Natural killer cell (primary cell): Measurements from ENCODE around the gene NABP1. TPM values are rescaled to one million over a fixed set of nuclear protein-coding genes. Genes with fewer than 3 reads are reported as not detected.

Experiments
- ATAC-seq, 3 donors: fragments of 150-1000 bp in 2 of 3; fragments of 200-7000 bp in 1 of 3; cut with Tn5 transposase; 1 replicate in 1 of 3; 2 replicates in 2 of 3; pipeline ENCODE4 v1.10.0; 2021; ENCODE audit warnings: mild to moderate bottlenecking in 2 of 3, moderate library complexity in 2 of 3
- DNase-seq, 2 donors: peaks; one replicate each; pipeline versions ENCODE4 v3.0.0 to v3.0.0-alpha.2; 2013 to 2021; ENCODE audit warnings: mixed read lengths in 1 of 2
- H3K27ac ChIP-seq: one replicate; pipeline ENCODE4 v1.5.1; 2013; ENCODE audit warnings: mild to moderate bottlenecking, low read length
- H3K27me3 ChIP-seq: one replicate; pipeline ENCODE4 v1.6.1; 2013; ENCODE audit warnings: low read length; ENCODE audit not compliant: control insufficient read depth, insufficient read depth
- H3K36me3 ChIP-seq: one replicate; pipeline ENCODE4 v1.6.1; 2013; ENCODE audit warnings: low read length; ENCODE audit not compliant: control insufficient read depth, insufficient read depth
- H3K4me1 ChIP-seq: one replicate; pipeline ENCODE4 v1.6.1; 2013; ENCODE audit warnings: low read length; ENCODE audit not compliant: control insufficient read depth, insufficient read depth
- H3K4me3 ChIP-seq: one replicate; pipeline ENCODE4 v1.5.1; 2013; ENCODE audit warnings: low read length
- H3K9me3 ChIP-seq: one replicate; pipeline ENCODE4 v1.6.1; 2013; ENCODE audit warnings: low read length; ENCODE audit not compliant: control insufficient read depth, insufficient read depth
- H3K27ac Mint-ChIP-seq, 2 donors: one replicate each; pipeline ENCODE4 v1.8.0; 2022; ENCODE audit warnings: mild to moderate bottlenecking in 2 of 2, mixed read lengths in 2 of 2, moderate library complexity in 1 of 2
- H3K27me3 Mint-ChIP-seq, 2 donors: one replicate each; pipeline ENCODE4 v1.8.0; 2022; ENCODE audit warnings: low read depth in 2 of 2, mixed read lengths in 2 of 2
- H3K36me3 Mint-ChIP-seq: one replicate; pipeline ENCODE4 v1.8.0; 2022; ENCODE audit warnings: mixed read lengths
- H3K4me1 Mint-ChIP-seq, 2 donors: one replicate each; pipeline ENCODE4 v1.8.0; 2022; ENCODE audit warnings: mixed read lengths in 2 of 2
- H3K4me3 Mint-ChIP-seq: one replicate; pipeline ENCODE4 v1.8.0; 2022; ENCODE audit warnings: mild to moderate bottlenecking, moderate library complexity, mixed read lengths
- H3K9me3 Mint-ChIP-seq, 2 donors: one replicate each; pipeline ENCODE4 v1.8.0; 2022; ENCODE audit warnings: mixed read lengths in 2 of 2
- CTCF ChIP-seq: fragments of 200-600 bp; IDR thresholded peaks from one replicate; pipeline ENCODE4 v1.8.0; 2022; ENCODE audit warnings: antibody characterized with exemption
- WGBS: methylation state at CpG from one replicate; pipeline ENCODE4 v1.1.7; 2013; ENCODE audit warnings: missing lambda C conversion rate; ENCODE audit not compliant: insufficient coverage; 5-methylcytosine and 5-hydroxymethylcytosine counted together
- intact Hi-C: fragments of 100-400 bp; cut with micrococcal nuclease; formaldehyde crosslinking; loops from one replicate; pipeline ENCODE4 v1.14.2; 2022
- total RNA-seq, 4 donors: library from RNA; stranded (reverse); fragments of 120-200 nt in 1 of 4; gene quantifications; one replicate each; pipeline versions ENCODE4 v1.2.3 to v1.2.4, GENCODE V29; 2013 to 2022

The NABP1 gene
- total RNA-seq, 3 donors from 2014 or later (not counting 1 experiment from before 2014, with no cell fraction given): 44.5 to 52.2 (median 45.7) TPM

- intact Hi-C loops: no loop called here
- Mint-ChIP-seq H3K27me3 (peaks cover 4 to 7% of the 10 kb centered on the region in 2 donors), H3K4me1 (no peaks in the 10 kb centered on the region), H3K4me3 (no peak overlapping the region), H3K9me3 (no peaks in the 10 kb centered on the region), H3K27ac (no peak overlapping the region), H3K36me3 (no peaks in the 10 kb centered on the region)
- Histone ChIP-seq H3K9me3 (no peaks in the 10 kb centered on the region), H3K27me3 (no peaks in the 10 kb centered on the region), H3K36me3 (no peaks in the 10 kb centered on the region), H3K4me3 (no peak overlapping the region), H3K4me1 (no peaks in the 10 kb centered on the region), H3K27ac (no peak overlapping the region)
- no peak for TF ChIP-seq CTCF
- no peak for DNase-seq
- ATAC-seq: no peak
- WGBS: 90% methylated on average over 13 of the region's 13 CpGs
Measured at GRCh38 chr2:191719938-191720337, 42.0 kb downstream of the NABP1 start.

DNA sequence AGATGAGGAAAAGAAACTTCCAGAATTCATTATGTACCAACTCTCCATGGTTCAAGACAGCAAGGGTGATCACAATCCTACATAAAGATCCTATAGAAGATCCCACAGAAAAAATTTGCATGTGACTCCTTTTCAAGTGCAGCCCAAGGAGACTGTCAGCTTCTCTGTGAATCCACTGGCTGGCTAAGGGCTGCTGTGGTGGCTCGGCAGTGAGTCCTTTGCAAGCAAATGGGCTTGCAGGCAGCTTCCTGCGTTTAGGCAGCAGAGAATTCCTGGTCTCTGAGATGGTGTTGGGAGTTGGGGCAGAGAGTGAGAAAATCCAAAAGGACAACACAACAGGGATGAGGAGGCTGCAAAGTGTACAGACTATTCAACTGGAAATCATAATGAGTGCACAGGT lies 43.4 kb downstream of the NABP1 start:
- Mint-ChIP-seq H3K4me3 (no peak overlapping the region), H3K27ac (no peak overlapping the region), H3K27me3 (peaks cover 0 to 7% of the 10 kb centered on the region in 2 donors), H3K4me1 (no peaks in the 10 kb centered on the region), H3K9me3 (no peaks in the 10 kb centered on the region), H3K36me3 (no peaks in the 10 kb centered on the region)
- no peak for ATAC-seq
- no peaks in the 10 kb centered on the region for H3K27me3 ChIP-seq
- TF ChIP-seq CTCF: no peak
- no peak for DNase-seq
- 93% methylated on average over 2 of the region's 2 CpGs for WGBS
- intact Hi-C loops: no loop called here
- H3K36me3 ChIP-seq: no peaks in the 10 kb centered on the region
- H3K4me1 ChIP-seq: no peaks in the 10 kb centered on the region
- no peak overlapping the region for H3K27ac ChIP-seq
- H3K4me3 ChIP-seq: no peak overlapping the region
- H3K9me3 ChIP-seq: no peaks in the 10 kb centered on the region

DNA sequence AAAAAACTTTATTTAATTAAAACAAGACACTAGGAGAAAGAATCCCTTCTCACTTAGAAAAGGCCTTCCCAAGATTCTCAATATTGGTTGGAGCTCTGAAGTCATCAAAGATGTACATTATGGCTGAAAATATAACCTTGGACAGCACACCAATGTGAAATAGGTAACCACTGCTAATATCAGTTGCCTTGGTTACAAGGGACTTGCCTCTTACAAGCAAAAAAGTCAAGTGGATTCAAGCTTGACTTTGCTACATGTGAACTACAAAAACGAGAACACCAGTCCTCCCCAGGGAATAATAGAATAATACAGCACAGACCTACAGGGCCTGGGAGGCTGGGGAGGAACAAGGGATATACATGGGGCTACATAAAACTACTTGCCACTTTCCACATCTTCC lies 46.1 kb downstream of the NABP1 start:
- no peak overlapping the region for H3K4me3 ChIP-seq
- WGBS: no CpG with 5 or more reads among the region's 1 CpG
- H3K27ac ChIP-seq: no peak overlapping the region
- peaks cover 0 to 7% of the 10 kb centered on the region in 2 donors for H3K27me3 Mint-ChIP-seq
- H3K4me3 Mint-ChIP-seq: no peak overlapping the region
- no peak for ATAC-seq
- no peaks in the 10 kb centered on the region for H3K36me3 ChIP-seq
- no peak overlapping the region for H3K27ac Mint-ChIP-seq
- H3K36me3 Mint-ChIP-seq: no peaks in the 10 kb centered on the region
- H3K9me3 Mint-ChIP-seq: no peaks in the 10 kb centered on the region
- DNase-seq: no peak
- no peaks in the 10 kb centered on the region for H3K27me3 ChIP-seq
- no peaks in the 10 kb centered on the region for H3K9me3 ChIP-seq
- intact Hi-C loops: no loop called here
- TF ChIP-seq CTCF: no peak
- no peaks in the 10 kb centered on the region for H3K4me1 Mint-ChIP-seq
- no peaks in the 10 kb centered on the region for H3K4me1 ChIP-seq
